ENCODE results near the gene KLK5. TPM values are rescaled to one million over a fixed set of nuclear protein-coding genes. Genes with fewer than 3 reads are reported as not detected.
A peak's percentile ranks its signal among the peaks of the same experiment; 100 is the strongest.
"Not testable (repeated sequence)": the region's sequence is repeated elsewhere in the genome, so short reads cannot be mapped to it uniquely, and the experiment has no call there.

Gene KLK5
- total RNA-seq, 1 donor from 2014 or later: not detected

- H3K9me3 Mint-ChIP-seq: peaks cover 2% of the 10 kb centered on the region
- H3K4me3 ChIP-seq: no peak overlapping the region
- peaks cover 16% of the 10 kb centered on the region for H3K27me3 Mint-ChIP-seq (ENCODE audit: insufficient read depth, low read depth)
- peak overlapping the region; percentile 43 for H3K27ac Mint-ChIP-seq
- DNase-seq (ENCODE audit: low spot score): peak; percentile 34
- H3K4me1 Mint-ChIP-seq: peaks cover 30% of the 10 kb centered on the region
- no peaks in the 10 kb centered on the region for H3K9me3 ChIP-seq (ENCODE audit: low read depth)
- no peak for TF ChIP-seq EZH2phosphoT487 (IDR thresholded peaks at IDR 0.05)
- TF ChIP-seq EZH2 (IDR thresholded peaks at IDR 0.05): no peak
- TF ChIP-seq CTCF (IDR thresholded peaks at IDR 0.05): no peak
- H3K4me3 Mint-ChIP-seq: no peak overlapping the region
- H3K4me2 ChIP-seq: no peak overlapping the region
- no peak overlapping the region for H2AFZ ChIP-seq (replicated peaks)
- no peaks in the 10 kb centered on the region for H3K79me2 ChIP-seq (ENCODE audit: low read depth)
- no peak overlapping the region for H3K9ac ChIP-seq
- peaks cover 3% of the 10 kb centered on the region for H3K4me1 ChIP-seq
- no peaks in the 10 kb centered on the region for H4K20me1 ChIP-seq (ENCODE audit: low read depth)
- H3K36me3 ChIP-seq: no peaks in the 10 kb centered on the region
- H3K36me3 Mint-ChIP-seq: no peaks in the 10 kb centered on the region
- no peaks in the 10 kb centered on the region for H3K27me3 ChIP-seq
- H3F3A ChIP-seq (ENCODE audit: low read depth): peaks cover 7% of the 10 kb centered on the region
- no peak overlapping the region for H3K27ac ChIP-seq
Observed at GRCh38 chr19:50974702-50975556, 22.1 kb upstream of the KLK5 start.

GRCh38 chr19:50972795-50973376, 20.0 kb upstream of the KLK5 start:
- H3K9ac ChIP-seq: no peak overlapping the region
- H3K27me3 ChIP-seq: no peaks in the 10 kb centered on the region
- H3K9me3 ChIP-seq (ENCODE audit: low read depth): no peaks in the 10 kb centered on the region
- no peak for TF ChIP-seq EZH2 (IDR thresholded peaks at IDR 0.05)
- no peak for TF ChIP-seq EZH2phosphoT487 (IDR thresholded peaks at IDR 0.05)
- TF ChIP-seq CTCF (IDR thresholded peaks at IDR 0.05): no peak
- peaks cover 20% of the 10 kb centered on the region for H3K4me1 Mint-ChIP-seq
- H3K4me3 ChIP-seq: no peak overlapping the region
- no peak overlapping the region for H2AFZ ChIP-seq (replicated peaks)
- no peak overlapping the region for H3K4me3 Mint-ChIP-seq
- no peaks in the 10 kb centered on the region for H3K36me3 Mint-ChIP-seq
- no peaks in the 10 kb centered on the region for H4K20me1 ChIP-seq (ENCODE audit: low read depth)
- peaks cover 2% of the 10 kb centered on the region for H3K9me3 Mint-ChIP-seq
- no peak overlapping the region for H3K27ac Mint-ChIP-seq
- no peak for DNase-seq (ENCODE audit: low spot score)
- H3K36me3 ChIP-seq: no peaks in the 10 kb centered on the region
- H3F3A ChIP-seq (ENCODE audit: low read depth): peaks cover 7% of the 10 kb centered on the region
- no peaks in the 10 kb centered on the region for H3K4me1 ChIP-seq
- H3K79me2 ChIP-seq (ENCODE audit: low read depth): no peaks in the 10 kb centered on the region
- no peak overlapping the region for H3K27ac ChIP-seq
- H3K4me2 ChIP-seq: no peak overlapping the region
- H3K27me3 Mint-ChIP-seq (ENCODE audit: insufficient read depth, low read depth): peaks cover 16% of the 10 kb centered on the region

GRCh38 chr19:50969810-50970209, 17.0 kb upstream of the KLK5 start:
- H4K20me1 ChIP-seq (ENCODE audit: low read depth); H3K27ac Mint-ChIP-seq; H3K36me3 ChIP-seq; H3K4me1 Mint-ChIP-seq; H3K4me3 Mint-ChIP-seq; H3K27me3 ChIP-seq; H3K4me1 ChIP-seq; H3K36me3 Mint-ChIP-seq; DNase-seq (ENCODE audit: low spot score); H3K27ac ChIP-seq; H3K9me3 ChIP-seq (ENCODE audit: low read depth); H3K4me3 ChIP-seq; H2AFZ ChIP-seq (replicated peaks); H3K9ac ChIP-seq; H3K9me3 Mint-ChIP-seq; H3K79me2 ChIP-seq (ENCODE audit: low read depth); H3F3A ChIP-seq (ENCODE audit: low read depth); H3K4me2 ChIP-seq: not testable (repeated sequence)
- peaks cover 17% of the 10 kb centered on the region for H3K27me3 Mint-ChIP-seq (ENCODE audit: insufficient read depth, low read depth)

- no peaks in the 10 kb centered on the region for H4K20me1 ChIP-seq (ENCODE audit: low read depth)
- no peaks in the 10 kb centered on the region for H3K4me1 ChIP-seq
- peaks cover 5% of the 10 kb centered on the region for H3F3A ChIP-seq (ENCODE audit: low read depth)
- H3K79me2 ChIP-seq (ENCODE audit: low read depth): no peaks in the 10 kb centered on the region
- DNase-seq (ENCODE audit: low spot score): no peak
- H3K4me2 ChIP-seq: no peak within 1 kb of the TSS
- no peak for TF ChIP-seq CTCF (IDR thresholded peaks at IDR 0.05)
- TF ChIP-seq EZH2phosphoT487 (IDR thresholded peaks at IDR 0.05): no peak
- no peak for TF ChIP-seq EZH2 (IDR thresholded peaks at IDR 0.05)
- peaks cover 5% of the 10 kb centered on the region for H3K4me1 Mint-ChIP-seq
- peak within 1 kb of the TSS; percentile 40 for H2AFZ ChIP-seq (replicated peaks)
- no peaks in the 10 kb centered on the region for H3K36me3 ChIP-seq
- no peak within 1 kb of the TSS for H3K4me3 ChIP-seq
- no peaks in the 10 kb centered on the region for H3K9me3 Mint-ChIP-seq
- H3K9ac ChIP-seq: no peak within 1 kb of the TSS
- no peaks in the 10 kb centered on the region for H3K36me3 Mint-ChIP-seq
- peaks cover 19% of the 10 kb centered on the region for H3K27me3 Mint-ChIP-seq (ENCODE audit: insufficient read depth, low read depth)
- no peaks in the 10 kb centered on the region for H3K27me3 ChIP-seq
- no peaks in the 10 kb centered on the region for H3K9me3 ChIP-seq (ENCODE audit: low read depth)
- H3K4me3 Mint-ChIP-seq: no peak within 1 kb of the TSS
- H3K27ac Mint-ChIP-seq: no peak within 1 kb of the TSS
- no peak within 1 kb of the TSS for H3K27ac ChIP-seq
Observed at GRCh38 chr19:50969413-50969760, 16.5 kb upstream of the KLK5 start, which contains the start of gene KLK6. Gene KLK6 (minus strand): TSS chr19:50969591. CDS start chr19:50968104, 1,487 bp downstream.
